ENCODE results near the gene COBL.

DNA sequence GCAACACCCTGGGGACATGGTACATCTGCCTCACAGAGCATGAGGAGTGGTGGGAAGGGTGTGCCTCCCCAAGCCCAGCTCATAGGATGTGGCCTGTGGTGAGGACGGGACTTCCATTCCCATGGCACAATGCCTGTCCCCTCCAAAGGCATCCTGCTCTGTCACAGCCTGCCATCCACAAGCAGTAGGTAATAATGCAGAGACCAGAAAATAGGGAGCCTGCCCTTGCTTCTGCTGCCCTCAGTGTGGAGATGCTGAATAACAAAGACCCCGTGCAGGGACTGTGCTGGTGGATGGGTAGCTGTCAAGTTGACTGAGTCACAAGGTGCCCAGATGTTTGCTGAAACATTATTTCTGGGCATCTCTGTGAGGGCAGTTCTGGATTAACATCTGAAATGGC lies 334.0 kb downstream of the COBL start:
- no peak for TF ChIP-seq POLR2A (IDR thresholded peaks at IDR 0.05)
- TF ChIP-seq, protein P1, sequence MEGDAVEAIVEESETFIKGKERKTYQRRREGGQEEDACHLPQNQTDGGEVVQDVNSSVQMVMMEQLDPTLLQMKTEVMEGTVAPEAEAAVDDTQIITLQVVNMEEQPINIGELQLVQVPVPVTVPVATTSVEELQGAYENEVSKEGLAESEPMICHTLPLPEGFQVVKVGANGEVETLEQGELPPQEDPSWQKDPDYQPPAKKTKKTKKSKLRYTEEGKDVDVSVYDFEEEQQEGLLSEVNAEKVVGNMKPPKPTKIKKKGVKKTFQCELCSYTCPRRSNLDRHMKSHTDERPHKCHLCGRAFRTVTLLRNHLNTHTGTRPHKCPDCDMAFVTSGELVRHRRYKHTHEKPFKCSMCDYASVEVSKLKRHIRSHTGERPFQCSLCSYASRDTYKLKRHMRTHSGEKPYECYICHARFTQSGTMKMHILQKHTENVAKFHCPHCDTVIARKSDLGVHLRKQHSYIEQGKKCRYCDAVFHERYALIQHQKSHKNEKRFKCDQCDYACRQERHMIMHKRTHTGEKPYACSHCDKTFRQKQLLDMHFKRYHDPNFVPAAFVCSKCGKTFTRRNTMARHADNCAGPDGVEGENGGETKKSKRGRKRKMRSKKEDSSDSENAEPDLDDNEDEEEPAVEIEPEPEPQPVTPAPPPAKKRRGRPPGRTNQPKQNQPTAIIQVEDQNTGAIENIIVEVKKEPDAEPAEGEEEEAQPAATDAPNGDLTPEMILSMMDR (IDR thresholded peaks at IDR 0.05) = no peak
- no peak for TF ChIP-seq POLR2AphosphoS5 (IDR thresholded peaks at IDR 0.05)

Data from transverse colon (tissue), 4 donors.